Endodermal cell (in vitro differentiated cells): ENCODE data around the gene DNM1. TPM values are rescaled to one million over a fixed set of nuclear protein-coding genes. Genes with fewer than 3 reads are reported as not detected.

Experiments used
- DNase-seq: peaks from one replicate; pipeline ENCODE4 v3.0.0-alpha.2; 2017
- H3K27ac ChIP-seq: 2 replicates; pipeline ENCODE4 v1.5.1; 2013; ENCODE audit warnings: mild to moderate bottlenecking, low read depth, low read length, moderate library complexity
- H3K27me3 ChIP-seq: 2 replicates; pipeline ENCODE4 v1.6.1; 2013; ENCODE audit warnings: mild to moderate bottlenecking, low read length, moderate library complexity; ENCODE audit not compliant: insufficient read depth, control insufficient read depth, poor library complexity, severe bottlenecking
- H3K36me3 ChIP-seq: 2 replicates; pipeline ENCODE4 v1.7.0; 2013; ENCODE audit warnings: mild to moderate bottlenecking, low read length, moderate library complexity; ENCODE audit not compliant: control insufficient read depth, insufficient read depth
- H3K4me1 ChIP-seq: one replicate; pipeline ENCODE4 v1.7.0; 2013; ENCODE audit warnings: low read length; ENCODE audit not compliant: control insufficient read depth, insufficient read depth
- H3K4me3 ChIP-seq: 2 replicates; pipeline ENCODE4 v1.5.1; 2013; ENCODE audit warnings: mild to moderate bottlenecking, low read length, moderate library complexity
- H3K9ac ChIP-seq: 2 replicates; pipeline ENCODE4 v1.6.1; 2013; ENCODE audit warnings: mild to moderate bottlenecking, low read length, moderate library complexity; ENCODE audit not compliant: poor library complexity, severe bottlenecking; ENCODE audit errors: extremely low read depth
- H3K9me3 ChIP-seq: 2 replicates; pipeline ENCODE4 v1.6.1; 2013; ENCODE audit warnings: mild to moderate bottlenecking, low read length, moderate library complexity; ENCODE audit not compliant: control insufficient read depth
- H3K27ac Mint-ChIP-seq: 2 replicates; pipeline ENCODE4 v1.8.0; 2020; ENCODE audit warnings: mixed read lengths
- H3K27me3 Mint-ChIP-seq: 2 replicates; pipeline ENCODE4 v1.8.0; 2021; ENCODE audit warnings: mild to moderate bottlenecking, mixed read lengths; ENCODE audit not compliant: insufficient read depth
- H3K36me3 Mint-ChIP-seq: 2 replicates; pipeline ENCODE4 v1.8.0; 2020; ENCODE audit warnings: low read depth, mixed read lengths
- H3K4me1 Mint-ChIP-seq: 2 replicates; pipeline ENCODE4 v1.8.0; 2020; ENCODE audit warnings: mixed read lengths
- H3K4me3 Mint-ChIP-seq: 2 replicates; pipeline ENCODE4 v1.8.0; 2020; ENCODE audit warnings: mild to moderate bottlenecking, moderate library complexity, mixed read lengths
- H3K9me3 Mint-ChIP-seq: 2 replicates; pipeline ENCODE4 v1.8.0; 2020; ENCODE audit warnings: mild to moderate bottlenecking, mixed read lengths
- CTCF ChIP-seq: fragments of 200-600 bp; sonication (generic); conservative IDR thresholded peaks from 2 replicates; pipeline ENCODE4 v1.5.0; 2021; ENCODE audit warnings: antibody characterized with exemption, mild to moderate bottlenecking
- WGBS, 2 experiments: methylation state at CpG; one replicate each; pipeline versions ENCODE4 v1.1.5 to v1.1.7; 2013; ENCODE audit warnings: missing lambda C conversion rate in 2 of 2, mixed read lengths in 1 of 2; ENCODE audit not compliant: insufficient coverage in 1 of 2, insufficient read length in 1 of 2; 5-methylcytosine and 5-hydroxymethylcytosine counted together
- total RNA-seq, 2 donors: library from RNA; stranded (reverse); fragmentation: NEBNext Ultra II Directional in 1 of 2; extraction: Animal tissue kit (Norgen Biotek cat#: 25700) in 1 of 2; gene quantifications; 2 replicates in 1 of 2; 3 replicates in 1 of 2; pipeline ENCODE4 v1.2.1, GENCODE V29; 2021

DNM1 gene
- total RNA-seq, 2 donors from 2014 or later: 55.8 to 147 TPM

- Mint-ChIP-seq H3K27ac (no peak overlapping the region), H3K4me3 (no peak overlapping the region), H3K9me3 (no peaks in the 10 kb centered on the region), H3K27me3 (no peaks in the 10 kb centered on the region), H3K4me1 (peaks cover 6% of the 10 kb centered on the region), H3K36me3 (peaks cover 24% of the 10 kb centered on the region)
- 87 to 90% methylated on average over 6 to 13 of the region's 13 CpGs for WGBS, 2 experiments
- H3K9ac ChIP-seq: no peak overlapping the region
- no peak overlapping the region for H3K27ac ChIP-seq
- no peak for DNase-seq
- peaks cover 20% of the 10 kb centered on the region for H3K36me3 ChIP-seq
- no peaks in the 10 kb centered on the region for H3K9me3 ChIP-seq
- H3K4me3 ChIP-seq: no peak overlapping the region
- peaks cover 4% of the 10 kb centered on the region for H3K4me1 ChIP-seq
- TF ChIP-seq CTCF: no peak
- no peaks in the 10 kb centered on the region for H3K27me3 ChIP-seq
Measured at GRCh38 chr9:128222880-128223670, 19.9 kb downstream of the DNM1 start.

- no peak overlapping the region for H3K27ac ChIP-seq
- H3K36me3 ChIP-seq: peaks cover 11% of the 10 kb centered on the region
- no peaks in the 10 kb centered on the region for H3K4me1 Mint-ChIP-seq
- no peak for DNase-seq
- 90 to 93% methylated on average over 5 to 7 of the region's 7 CpGs for WGBS, 2 experiments
- H3K4me3 ChIP-seq: no peak overlapping the region
- H3K27me3 Mint-ChIP-seq: no peaks in the 10 kb centered on the region
- no peak overlapping the region for H3K4me3 Mint-ChIP-seq
- peaks cover 19% of the 10 kb centered on the region for H3K36me3 Mint-ChIP-seq
- H3K4me1 ChIP-seq: no peaks in the 10 kb centered on the region
- no peak for TF ChIP-seq CTCF
- H3K9ac ChIP-seq: no peak overlapping the region
- H3K9me3 ChIP-seq: no peaks in the 10 kb centered on the region
- no peaks in the 10 kb centered on the region for H3K9me3 Mint-ChIP-seq
- H3K27ac Mint-ChIP-seq: no peak overlapping the region
- H3K27me3 ChIP-seq: no peaks in the 10 kb centered on the region
Measured at GRCh38 chr9:128224877-128225276, 21.7 kb downstream of the DNM1 start.

GRCh38 chr9:128225770-128226411 is 22.7 kb downstream of the DNM1 start:
- no peak for DNase-seq
- Mint-ChIP-seq H3K27ac (no peak overlapping the region), H3K9me3 (no peaks in the 10 kb centered on the region), H3K27me3 (no peaks in the 10 kb centered on the region), H3K4me3 (no peak overlapping the region), H3K36me3 (peaks cover 15% of the 10 kb centered on the region), H3K4me1 (no peaks in the 10 kb centered on the region)
- no peak overlapping the region for H3K27ac ChIP-seq
- 89 to 96% methylated on average over 12 to 19 of the region's 19 CpGs for WGBS, 2 experiments
- peaks cover 7% of the 10 kb centered on the region for H3K36me3 ChIP-seq
- no peak for TF ChIP-seq CTCF
- H3K9me3 ChIP-seq: no peaks in the 10 kb centered on the region
- H3K4me1 ChIP-seq: no peaks in the 10 kb centered on the region
- no peak overlapping the region for H3K4me3 ChIP-seq
- H3K9ac ChIP-seq: no peak overlapping the region
- H3K27me3 ChIP-seq: no peaks in the 10 kb centered on the region
